RPMI7951 (cell line): ENCODE results near the gene MAGEB5. TPM values are rescaled to one million over a fixed set of nuclear protein-coding genes. Genes with fewer than 3 reads are reported as not detected.
A peak's percentile ranks its signal among the peaks of the same experiment; 100 is the strongest.
"Not testable (repeated sequence)": the region's sequence is repeated elsewhere in the genome, so short reads cannot be mapped to it uniquely, and the experiment has no call there.

Source experiments
- DNase-seq: peaks from one replicate; pipeline ENCODE4 v3.0.0-alpha.2; 2012; ENCODE audit warnings: low read depth
- total RNA-seq: library from RNA; depleted of rRNA; stranded (reverse); fragments of >200 nt; shearing (Covaris generic); gene quantifications from 2 replicates; pipeline ENCODE4 v1.2.3, GENCODE V29; 2014; rRNA removed

The MAGEB5 gene
- not detected in 2 replicates for total RNA-seq

DNA sequence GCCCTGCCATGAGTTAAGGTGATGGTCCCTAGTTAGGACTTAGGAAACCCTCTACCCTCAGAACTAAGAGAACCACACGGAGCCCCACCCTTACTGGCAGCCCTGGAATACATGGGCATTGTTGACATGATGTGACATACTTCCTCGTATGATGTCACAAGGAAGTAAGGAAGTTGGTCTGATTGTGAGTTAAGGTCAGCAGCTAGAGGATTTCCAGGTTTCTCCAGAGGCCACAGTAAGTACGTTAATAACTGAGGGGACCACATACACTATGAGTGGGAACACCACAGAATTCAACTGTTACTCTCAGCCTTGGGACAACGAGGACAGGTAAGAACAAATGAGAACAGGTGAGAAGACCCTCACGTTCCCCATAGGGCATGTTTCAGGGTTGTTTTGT lies at the start of gene MAGEB5:
Gene MAGEB5 (plus strand): TSS at position 301 of the 400 bp plus-strand sequence. CDS start 1,133 bp downstream, outside the sequence.
- no peak for DNase-seq

DNA sequence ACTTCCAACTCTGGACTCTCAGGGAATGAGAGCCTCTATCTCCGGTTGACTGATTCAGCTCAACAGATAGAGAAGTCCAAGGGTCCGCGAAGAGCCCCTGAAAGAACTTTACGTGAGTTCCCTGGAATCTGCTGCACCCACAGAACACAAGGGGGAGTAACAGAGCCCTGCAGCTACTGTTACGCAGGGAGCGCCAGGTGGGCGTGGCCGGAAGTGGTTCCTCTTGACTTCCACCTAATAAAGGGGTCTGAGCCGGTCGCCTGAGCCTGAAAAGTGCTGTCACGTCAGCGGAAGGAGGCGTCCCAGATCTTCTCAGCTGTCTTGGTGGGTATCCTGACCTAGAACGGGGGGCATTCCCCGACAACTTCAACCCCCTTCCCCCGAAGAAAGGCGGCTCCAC lies 23.8 kb upstream of the MAGEB5 start, which contains the start of gene MAGEB6:
Gene MAGEB6 (plus strand): TSS at position 237 of the 400 bp plus-strand sequence. CDS start 1,407 bp downstream, outside the sequence.
- DNase-seq = no peak

- DNase-seq = no peak
Observed at GRCh38 chrX:26203561-26203960, 12.4 kb upstream of the MAGEB5 start.

DNA sequence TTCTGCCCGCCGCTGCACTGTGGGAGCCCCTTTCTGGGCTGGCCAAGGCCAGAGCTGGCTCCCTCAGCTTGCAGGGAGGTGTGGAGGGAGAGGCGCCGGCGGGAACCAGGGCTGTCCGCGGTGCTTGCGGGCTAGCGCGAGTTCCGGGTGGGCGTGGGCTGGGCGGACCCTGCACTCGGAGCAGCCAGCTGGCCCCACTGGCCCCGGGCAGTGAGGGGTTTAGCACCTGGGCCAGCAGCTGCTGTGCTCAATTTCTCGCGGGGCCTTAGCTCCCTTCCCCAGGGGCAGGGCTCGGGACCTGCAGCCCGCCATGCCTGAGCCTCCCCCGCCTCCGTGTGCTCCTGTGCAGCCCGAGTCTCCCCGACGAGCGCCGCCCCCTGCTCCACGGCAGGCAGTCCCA lies 11.3 kb upstream of the MAGEB5 start:
- not testable (repeated sequence) for DNase-seq

GRCh38 chrX:26208012-26208411 lies 8.0 kb upstream of the MAGEB5 start:
- DNase-seq = no peak

DNA sequence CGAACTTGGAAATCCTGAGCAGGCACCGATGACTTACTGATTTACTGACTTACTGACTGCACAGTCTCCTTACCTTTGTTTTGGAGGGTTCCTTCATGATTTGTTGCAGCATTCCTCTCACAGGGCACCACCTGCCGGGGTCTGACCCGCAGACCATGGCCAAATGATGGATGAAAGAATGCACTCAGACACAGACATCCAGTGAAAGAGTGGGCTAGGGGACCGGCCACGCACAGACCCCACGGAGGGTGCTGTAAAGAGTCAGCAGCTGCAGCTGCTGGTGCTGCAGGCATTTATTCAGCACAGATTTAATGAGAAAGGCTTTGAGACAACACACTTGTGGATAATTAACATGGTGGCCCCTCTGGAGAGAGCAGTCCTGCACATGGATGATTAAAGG lies 3.4 kb downstream of the MAGEB5 start:
- no peak for DNase-seq

DNA sequence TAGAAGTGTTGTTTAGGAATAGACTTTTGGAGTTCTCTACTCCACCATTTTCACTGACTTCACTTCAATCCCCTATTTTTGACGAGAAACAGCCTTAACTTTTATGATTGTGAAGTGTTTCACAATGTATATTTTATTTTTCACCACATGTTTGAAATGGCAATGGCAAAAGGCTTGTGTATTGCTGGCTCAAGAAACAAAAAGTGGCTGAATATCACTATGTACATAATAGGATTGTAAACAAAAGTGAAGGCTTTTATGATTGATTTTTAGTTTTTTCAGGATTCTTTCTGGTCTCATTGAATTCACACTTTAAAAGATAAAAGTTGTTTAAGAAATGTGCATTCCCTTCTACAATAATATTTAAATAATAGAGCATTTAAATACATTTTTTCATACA lies 18.2 kb downstream of the MAGEB5 start:
- no peak for DNase-seq

DNA sequence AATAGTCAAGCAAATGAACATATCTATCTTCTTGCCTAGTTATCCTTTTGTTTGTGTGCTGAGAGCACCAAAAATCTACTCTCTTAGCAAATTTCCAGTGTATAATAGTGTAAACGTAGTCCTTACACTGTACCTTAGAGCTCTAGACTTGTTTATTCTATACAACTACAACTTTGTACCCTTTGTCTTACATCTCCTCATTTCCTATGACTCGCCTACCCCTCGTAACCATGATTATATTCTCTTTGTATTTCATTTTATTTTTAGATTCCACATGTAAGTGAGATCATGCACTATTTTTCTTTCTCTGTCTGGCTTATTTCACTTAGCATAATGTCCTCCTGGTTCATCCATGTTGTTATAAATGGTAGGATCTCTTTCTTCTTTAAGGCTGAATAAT lies 37.6 kb downstream of the MAGEB5 start:
- no peak for DNase-seq

- no peak for DNase-seq
Observed at GRCh38 chrX:26254436-26254835, 38.5 kb downstream of the MAGEB5 start.

- DNase-seq = peak; percentile 26
Observed at GRCh38 chrX:26262121-26262523, 46.2 kb downstream of the MAGEB5 start.

Other genes with a start within 250 kb of the MAGEB5 start
- not detected in 2 replicates for gene MAGEB18, start 77.8 kb upstream of the MAGEB5 start, total RNA-seq
- gene MAGEB6B, start 55.6 kb upstream of the MAGEB5 start, total RNA-seq = not detected in 2 replicates
- gene MAGEB6, start 23.7 kb upstream of the MAGEB5 start, total RNA-seq = 0.12 TPM in 1 of 2 replicates, not detected in the other